ENCODE data around the gene PITPNC1.

DNA sequence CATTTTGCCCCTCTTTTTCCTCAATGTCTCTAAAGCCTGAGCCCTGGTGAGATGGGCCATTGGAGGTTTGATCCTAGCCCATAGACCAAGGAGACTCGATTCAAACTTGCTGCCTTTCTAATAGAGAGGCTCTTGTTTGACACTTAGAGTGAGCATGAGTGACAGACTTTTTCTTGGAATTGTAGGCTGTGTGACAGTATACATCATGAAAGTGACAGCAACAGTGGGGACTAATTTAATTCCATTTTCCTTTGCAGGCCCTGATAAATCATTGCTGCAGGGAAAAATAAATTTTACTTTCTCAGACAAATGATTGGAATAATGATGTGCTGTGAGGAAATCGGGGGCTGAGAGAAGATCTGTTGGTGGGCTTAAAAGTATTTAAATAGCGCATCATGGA is 171.6 kb downstream of the PITPNC1 start:
- TF ChIP-seq POLR2A (IDR thresholded peaks at IDR 0.05; ENCODE audit: low read depth, low read length): no peak
- TF ChIP-seq, protein P1, sequence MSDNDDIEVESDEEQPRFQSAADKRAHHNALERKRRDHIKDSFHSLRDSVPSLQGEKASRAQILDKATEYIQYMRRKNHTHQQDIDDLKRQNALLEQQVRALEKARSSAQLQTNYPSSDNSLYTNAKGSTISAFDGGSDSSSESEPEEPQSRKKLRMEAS (IDR thresholded peaks at IDR 0.05; ENCODE audit: insufficient read depth, insufficient read length): no peak
- no peak for TF ChIP-seq GATA2 (IDR thresholded peaks at IDR 0.05; ENCODE audit: insufficient read depth, insufficient read length, low read depth, low read length)

Data from endothelial cell of umbilical vein (primary cell).